Trophoblast cell (in vitro differentiated cells and primary cell): ENCODE data around the gene COL4A4.
"Not testable (repeated sequence)": the region's sequence is repeated elsewhere in the genome, so short reads cannot be mapped to it uniquely, and the experiment has no call there.

Experiments
- DNase-seq, 2 donors: peaks; one replicate each; pipeline ENCODE4 v3.0.0-alpha.2; 2016
- H2AFZ ChIP-seq: 2 replicates; pipeline ENCODE4 v1.6.1; 2013; ENCODE audit warnings: low read length, moderate library complexity, mild to moderate bottlenecking; ENCODE audit not compliant: insufficient read depth, poor library complexity
- H2AK5ac ChIP-seq: 2 replicates; pipeline ENCODE4 v1.6.1; 2013; ENCODE audit warnings: mild to moderate bottlenecking, low read length
- H2BK120ac ChIP-seq: 2 replicates; pipeline ENCODE4 v1.6.1; 2013; ENCODE audit warnings: low read length, mild to moderate bottlenecking, moderate library complexity; ENCODE audit not compliant: insufficient read depth, poor library complexity
- H2BK12ac ChIP-seq: 2 replicates; pipeline ENCODE4 v1.6.1; 2013; ENCODE audit warnings: mild to moderate bottlenecking, low read length, moderate library complexity
- H2BK5ac ChIP-seq: 2 replicates; pipeline ENCODE4 v1.6.1; 2013; ENCODE audit warnings: low read length, low read depth, moderate library complexity, mild to moderate bottlenecking; ENCODE audit not compliant: poor library complexity
- H3K14ac ChIP-seq: 2 replicates; pipeline ENCODE4 v1.6.1; 2013; ENCODE audit warnings: mild to moderate bottlenecking, low read length
- H3K18ac ChIP-seq: 2 replicates; pipeline ENCODE4 v1.6.1; 2013; ENCODE audit warnings: mild to moderate bottlenecking, low read length
- H3K23ac ChIP-seq: 2 replicates; pipeline ENCODE4 v1.6.1; 2013; ENCODE audit warnings: low read length
- H3K27ac ChIP-seq: 2 replicates; pipeline ENCODE4 v1.5.1; 2013; ENCODE audit warnings: low read depth, mild to moderate bottlenecking, inconsistent platforms, low read length, moderate library complexity
- H3K27me3 ChIP-seq: 2 replicates; pipeline ENCODE4 v1.6.1; 2013; ENCODE audit warnings: inconsistent platforms, mild to moderate bottlenecking, low read length, moderate library complexity; ENCODE audit not compliant: insufficient read depth
- H3K36me3 ChIP-seq, 2 experiments: 1 replicate in 1 of 2; 2 replicates in 1 of 2; pipeline ENCODE4 v1.6.1; 2013; ENCODE audit warnings: low read length in 2 of 2, mild to moderate bottlenecking in 2 of 2, moderate library complexity in 1 of 2; ENCODE audit not compliant: insufficient read depth in 2 of 2, control insufficient read depth in 1 of 2
- H3K4ac ChIP-seq: 2 replicates; pipeline ENCODE4 v1.6.1; 2013; ENCODE audit warnings: low read depth, mild to moderate bottlenecking, low read length, moderate library complexity
- H3K4me1 ChIP-seq, 2 experiments: 1 replicate in 1 of 2; 2 replicates in 1 of 2; pipeline ENCODE4 v1.6.1; 2013; ENCODE audit warnings: low read length in 2 of 2, mild to moderate bottlenecking in 2 of 2, moderate library complexity in 1 of 2; ENCODE audit not compliant: insufficient read depth in 2 of 2, control insufficient read depth in 1 of 2
- H3K4me2 ChIP-seq: 2 replicates; pipeline ENCODE4 v1.6.1; 2013; ENCODE audit warnings: inconsistent platforms, mild to moderate bottlenecking, low read length, moderate library complexity
- H3K4me3 ChIP-seq: 2 replicates; pipeline ENCODE4 v1.5.1; 2013; ENCODE audit warnings: mild to moderate bottlenecking, low read depth, low read length, inconsistent platforms
- H3K79me1 ChIP-seq: one replicate; pipeline ENCODE4 v1.6.1; 2013; ENCODE audit warnings: low read length
- H3K79me2 ChIP-seq: 2 replicates; pipeline ENCODE4 v1.6.1; 2013; ENCODE audit warnings: low read length, mild to moderate bottlenecking; ENCODE audit not compliant: control insufficient read depth, insufficient read depth, poor library complexity
- H3K9ac ChIP-seq: 2 replicates; pipeline ENCODE4 v1.6.1; 2013; ENCODE audit warnings: mild to moderate bottlenecking, low read length
- H3K9me3 ChIP-seq: 2 replicates; pipeline ENCODE4 v1.6.1; 2013; ENCODE audit warnings: low read depth, mild to moderate bottlenecking, control low read depth, inconsistent platforms, low read length; ENCODE audit not compliant: insufficient read depth
- H4K12ac ChIP-seq: 2 replicates; pipeline ENCODE4 v1.6.1; 2013; ENCODE audit warnings: low read depth, mild to moderate bottlenecking, low read length, moderate library complexity
- H4K8ac ChIP-seq: 2 replicates; pipeline ENCODE4 v1.6.1; 2013; ENCODE audit warnings: low read depth, mild to moderate bottlenecking, low read length, moderate library complexity
- H4K91ac ChIP-seq: one replicate; pipeline ENCODE4 v1.6.1; 2013; ENCODE audit warnings: low read depth, mild to moderate bottlenecking, low read length, moderate library complexity
- WGBS: extraction: QIAGEN DNeasy Blood & Tissue Kit; methylation state at CpG from one replicate; pipeline ENCODE4 v1.1.7; 2013; ENCODE audit warnings: missing lambda C conversion rate; ENCODE audit not compliant: insufficient read length, insufficient coverage; ENCODE audit errors: extremely low coverage; 5-methylcytosine and 5-hydroxymethylcytosine counted together

Gene COL4A4

DNA sequence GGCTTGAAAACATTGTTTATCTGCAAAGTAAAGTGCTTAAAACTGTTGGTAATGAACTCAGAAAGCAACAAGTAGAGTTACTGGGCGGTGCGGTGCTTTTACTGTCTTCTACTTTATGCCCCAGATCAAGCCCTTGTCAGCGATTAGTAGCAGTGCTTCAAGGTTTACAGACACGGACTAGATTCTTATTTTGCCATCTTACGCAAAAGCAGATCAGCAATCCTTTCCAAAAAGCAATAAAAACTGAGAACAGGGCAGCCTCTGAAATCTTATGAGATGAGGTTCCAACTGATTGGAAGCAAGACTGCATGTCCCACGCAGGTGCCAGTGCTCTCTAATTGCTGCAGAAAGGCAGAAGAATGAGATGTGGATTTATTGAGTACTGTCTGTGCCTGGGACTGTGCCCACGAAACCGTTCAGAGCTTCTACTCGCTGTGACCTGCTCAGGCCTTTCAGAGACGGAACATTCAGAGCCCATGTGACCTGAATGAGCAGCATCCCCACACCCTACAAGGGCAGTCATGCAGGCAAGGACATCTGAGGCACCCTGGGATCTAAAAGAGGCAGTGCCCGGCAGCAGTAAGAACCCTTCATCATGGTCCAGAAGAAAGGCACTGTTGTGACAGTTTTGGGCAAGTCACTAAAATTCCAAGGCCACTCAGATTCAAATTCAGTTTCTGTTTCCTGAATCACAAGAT, 16.1 kb upstream of the COL4A4 start:
- Histone ChIP-seq H3K27me3 (no peaks in the 10 kb centered on the region), H2BK5ac (no peak overlapping the region), H2AFZ (no peak overlapping the region), H3K36me3 (no peaks in the 10 kb centered on the region), H3K4me3 (no peak overlapping the region), H3K79me2 (no peaks in the 10 kb centered on the region), H2BK120ac (no peak overlapping the region), H3K14ac (no peak overlapping the region), H2AK5ac (no peak overlapping the region), H3K4me2 (no peak overlapping the region), H3K18ac (no peak overlapping the region), H4K8ac (no peak overlapping the region), H3K4ac (no peak overlapping the region), H3K79me1 (no peaks in the 10 kb centered on the region), H4K91ac (no peak overlapping the region), H3K9ac (no peak overlapping the region), H3K4me1 (no peaks in the 10 kb centered on the region), H4K12ac (no peak overlapping the region), H3K27ac (no peak overlapping the region), H3K9me3 (no peaks in the 10 kb centered on the region), H3K23ac (no peak overlapping the region), H2BK12ac (no peak overlapping the region)
- DNase-seq, result no peak
- WGBS, result no CpG with 5 or more reads among the region's 11 CpGs

DNA sequence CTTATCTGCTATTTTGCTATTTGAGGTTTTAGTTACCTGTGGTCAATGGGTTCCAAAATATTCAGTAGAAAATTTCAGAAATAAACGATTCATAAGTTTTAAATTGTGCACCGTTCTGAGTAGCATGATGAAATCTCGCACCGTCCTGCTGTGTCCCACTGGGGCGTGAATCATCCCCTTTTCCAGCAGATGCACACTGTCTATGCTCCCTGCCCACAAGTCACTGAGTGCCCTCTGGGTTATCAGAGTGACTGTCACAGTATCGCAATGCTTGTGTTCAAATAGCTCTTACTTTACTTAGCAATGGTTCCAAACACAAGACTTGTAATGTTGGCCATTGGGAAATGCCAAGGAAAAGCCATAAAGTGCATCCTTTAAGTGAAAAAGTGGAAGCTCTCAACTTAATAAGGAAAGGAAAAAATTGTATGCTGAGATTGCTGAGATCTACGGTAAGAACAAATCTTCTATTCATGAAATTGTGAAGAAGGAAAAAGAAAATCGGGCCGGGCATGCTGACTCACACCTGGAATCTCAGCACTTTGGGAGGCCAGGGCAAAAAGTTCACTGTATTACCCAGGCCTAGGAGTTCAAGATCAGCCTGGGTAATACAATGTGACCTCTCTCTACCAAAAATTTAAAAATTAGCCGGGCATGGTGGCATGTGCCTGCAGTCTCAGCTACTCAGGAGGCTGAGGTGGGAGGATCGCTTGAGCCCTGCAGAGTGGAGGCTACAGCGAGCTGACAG, 13.8 kb upstream of the COL4A4 start:
- no peak overlapping the region for H3K27ac ChIP-seq
- no peak overlapping the region for H4K12ac ChIP-seq
- H3K79me1 ChIP-seq, result no peaks in the 10 kb centered on the region
- no peak overlapping the region for H3K4me2 ChIP-seq
- no peaks in the 10 kb centered on the region for H3K4me1 ChIP-seq
- no peak overlapping the region for H3K4ac ChIP-seq
- DNase-seq, result peak in 1 of 2 donors; percentile 9
- no peaks in the 10 kb centered on the region for H3K79me2 ChIP-seq
- H4K91ac ChIP-seq, result no peak overlapping the region
- no peak overlapping the region for H3K23ac ChIP-seq
- H3K9ac ChIP-seq, result no peak overlapping the region
- no peak overlapping the region for H3K18ac ChIP-seq
- WGBS, result no CpG with 5 or more reads among the region's 12 CpGs
- no peak overlapping the region for H2BK5ac ChIP-seq
- H3K9me3 ChIP-seq, result no peaks in the 10 kb centered on the region
- H2BK12ac ChIP-seq, result no peak overlapping the region
- H3K27me3 ChIP-seq, result no peaks in the 10 kb centered on the region
- H3K14ac ChIP-seq, result no peak overlapping the region
- no peak overlapping the region for H3K4me3 ChIP-seq
- H3K36me3 ChIP-seq, result no peaks in the 10 kb centered on the region
- H2BK120ac ChIP-seq, result no peak overlapping the region
- H4K8ac ChIP-seq, result no peak overlapping the region
- H2AK5ac ChIP-seq, result no peak overlapping the region
- H2AFZ ChIP-seq, result no peak overlapping the region

GRCh38 chr2:227171779-227172178, 7.8 kb upstream of the COL4A4 start:
- H3K27ac ChIP-seq, H4K12ac ChIP-seq, H3K4me3 ChIP-seq, H3K9ac ChIP-seq, H3K9me3 ChIP-seq, H4K91ac ChIP-seq, H3K36me3 ChIP-seq, H3K23ac ChIP-seq, H3K14ac ChIP-seq, H3K79me2 ChIP-seq, H3K79me1 ChIP-seq, H4K8ac ChIP-seq, H2BK120ac ChIP-seq, H2AFZ ChIP-seq, H3K27me3 ChIP-seq, H3K4me1 ChIP-seq, H2BK5ac ChIP-seq, H3K18ac ChIP-seq, H3K4ac ChIP-seq, H2BK12ac ChIP-seq, H2AK5ac ChIP-seq, DNase-seq, H3K4me2 ChIP-seq: not testable (repeated sequence)
- no CpG with 5 or more reads among the region's 11 CpGs for WGBS

- Histone ChIP-seq H3K36me3 (no peaks in the 10 kb centered on the region), H3K18ac (no peak overlapping the region), H3K27me3 (peaks cover 28% of the 10 kb centered on the region), H4K91ac (no peak overlapping the region), H3K27ac (no peak overlapping the region), H4K8ac (no peak overlapping the region), H2BK120ac (no peak overlapping the region), H3K9ac (no peak overlapping the region), H3K4me1 (peaks cover 12 to 15% of the 10 kb centered on the region in 2 experiments), H2BK12ac (no peak overlapping the region), H3K79me2 (no peaks in the 10 kb centered on the region), H4K12ac (no peak overlapping the region), H3K23ac (no peak overlapping the region), H3K14ac (no peak overlapping the region), H3K79me1 (no peaks in the 10 kb centered on the region), H2AFZ (peak overlapping the region; percentile 78), H2AK5ac (no peak overlapping the region), H2BK5ac (no peak overlapping the region), H3K4me2 (peak overlapping the region; percentile 95), H3K4ac (no peak overlapping the region), H3K4me3 (peak overlapping the region; percentile 63), H3K9me3 (no peaks in the 10 kb centered on the region)
- no CpG with 5 or more reads among the region's 38 CpGs for WGBS
- peak in 1 of 2 donors; percentile 13 for DNase-seq
These were observed 822 bp upstream of the COL4A4 start for GRCh38 chr2:227164763-227165291.
